Breast epithelium (tissue), 4 donors: ENCODE data around the gene INTS6L. TPM values are rescaled to one million over a fixed set of nuclear protein-coding genes. Genes with fewer than 3 reads are reported as not detected.

Source experiments
- DNase-seq, 2 donors: peaks; one replicate each; pipeline ENCODE4 v3.0.0-alpha.2; 2019; ENCODE audit warnings: low spot score in 2 of 2
- H3K27ac ChIP-seq, 2 donors: fragments of 200-600 bp; sonication (generic) in 1 of 2; one replicate each; pipeline ENCODE4 v1.5.1; 2016 to 2019; ENCODE audit warnings: mild to moderate bottlenecking in 1 of 2
- H3K27me3 ChIP-seq, 2 donors: fragments of 200-600 bp; sonication (generic) in 1 of 2; one replicate each; pipeline versions ENCODE4 v1.5.1 to v1.6.0; 2017 to 2019; ENCODE audit warnings: control low read depth in 1 of 2, mild to moderate bottlenecking in 1 of 2
- H3K36me3 ChIP-seq: fragments of 200-600 bp; one replicate; pipeline ENCODE4 v1.5.1; 2019
- H3K4me1 ChIP-seq, 2 donors: fragments of 200-600 bp; sonication (generic); one replicate each; pipeline ENCODE4 v1.5.1; 2016 to 2019; ENCODE audit warnings: control low read depth in 1 of 2
- H3K4me3 ChIP-seq, 3 donors: fragments of 200-600 bp; sonication (generic); 1 replicate in 2 of 3; 2 replicates in 1 of 3; pipeline ENCODE4 v1.5.1; 2016 to 2019; ENCODE audit warnings: mild to moderate bottlenecking in 3 of 3, moderate library complexity in 2 of 3
- H3K9me3 ChIP-seq, 2 donors: fragments of 200-600 bp; sonication (generic) in 1 of 2; one replicate each; pipeline ENCODE4 v1.5.1; 2016 to 2019; ENCODE audit warnings: control low read depth in 1 of 2
- POLR2A ChIP-seq: fragments of 450-650 bp; IDR thresholded peaks from one replicate; pipeline ENCODE4 v1.6.1; 2016; ENCODE audit warnings: antibody characterized with exemption, mild to moderate bottlenecking, moderate library complexity
- POLR2AphosphoS5 ChIP-seq, 3 donors: sonication (generic); formaldehyde crosslinking; IDR thresholded peaks; one replicate each; pipeline ENCODE4 v1.6.1; 2017; ENCODE audit warnings: antibody characterized with exemption in 3 of 3
- intact Hi-C: fragments of 100-400 bp; cut with DNase I; formaldehyde crosslinking; loops from one replicate; pipeline ENCODE4 v1.15.1; 2023; ENCODE audit warnings: low total_unique reads
- total RNA-seq, 3 donors: library from RNA; depleted of rRNA; stranded (reverse); fragments of >200 nt; gene quantifications; one replicate each; pipeline ENCODE4 v1.1.0, GENCODE V29; 2016
- TF ChIP-seq, protein P1 (sequence below), 3 donors: fragments of 450-650 bp; IDR thresholded peaks; one replicate each; pipeline ENCODE4 v1.5.1; 2016 to 2017; ENCODE audit warnings: antibody characterized with exemption in 3 of 3, mild to moderate bottlenecking in 3 of 3, moderate library complexity in 3 of 3

The INTS6L gene
- total RNA-seq, 3 donors from 2014 or later = 7.7 to 23.4 (median 12.5) TPM

DNA sequence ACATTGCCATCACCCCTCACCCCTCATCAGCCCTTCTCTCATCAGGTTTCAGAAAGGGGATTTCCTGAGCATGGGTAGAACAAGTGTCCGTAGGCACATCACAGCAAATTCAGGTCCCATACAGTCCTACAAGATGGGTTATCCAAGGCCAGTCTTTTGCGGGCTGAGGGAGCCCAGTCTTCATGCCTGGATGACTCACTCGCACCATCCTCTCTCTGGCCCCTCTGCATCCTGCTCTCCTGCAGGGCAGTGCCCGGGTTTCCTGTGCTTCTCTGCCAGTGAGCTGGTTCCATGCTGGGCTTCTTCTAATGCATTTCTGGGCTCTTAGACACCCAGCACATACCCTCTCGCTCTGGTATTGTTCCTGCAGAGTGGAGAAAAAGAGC is 7.3 kb upstream of the INTS6L start:
- intact Hi-C loops = no loop called here
- no peaks in the 10 kb centered on the region for H3K9me3 ChIP-seq
- TF ChIP-seq POLR2A = no peak
- no peak for TF ChIP-seq POLR2AphosphoS5 (IDR thresholded peaks at IDR 0.05)
- TF ChIP-seq, protein P1, sequence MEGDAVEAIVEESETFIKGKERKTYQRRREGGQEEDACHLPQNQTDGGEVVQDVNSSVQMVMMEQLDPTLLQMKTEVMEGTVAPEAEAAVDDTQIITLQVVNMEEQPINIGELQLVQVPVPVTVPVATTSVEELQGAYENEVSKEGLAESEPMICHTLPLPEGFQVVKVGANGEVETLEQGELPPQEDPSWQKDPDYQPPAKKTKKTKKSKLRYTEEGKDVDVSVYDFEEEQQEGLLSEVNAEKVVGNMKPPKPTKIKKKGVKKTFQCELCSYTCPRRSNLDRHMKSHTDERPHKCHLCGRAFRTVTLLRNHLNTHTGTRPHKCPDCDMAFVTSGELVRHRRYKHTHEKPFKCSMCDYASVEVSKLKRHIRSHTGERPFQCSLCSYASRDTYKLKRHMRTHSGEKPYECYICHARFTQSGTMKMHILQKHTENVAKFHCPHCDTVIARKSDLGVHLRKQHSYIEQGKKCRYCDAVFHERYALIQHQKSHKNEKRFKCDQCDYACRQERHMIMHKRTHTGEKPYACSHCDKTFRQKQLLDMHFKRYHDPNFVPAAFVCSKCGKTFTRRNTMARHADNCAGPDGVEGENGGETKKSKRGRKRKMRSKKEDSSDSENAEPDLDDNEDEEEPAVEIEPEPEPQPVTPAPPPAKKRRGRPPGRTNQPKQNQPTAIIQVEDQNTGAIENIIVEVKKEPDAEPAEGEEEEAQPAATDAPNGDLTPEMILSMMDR (IDR thresholded peaks at IDR 0.05) = no peak
- H3K36me3 ChIP-seq = no peaks in the 10 kb centered on the region
- no peak overlapping the region for H3K27ac ChIP-seq
- no peak overlapping the region for H3K4me3 ChIP-seq
- DNase-seq = no peak
- H3K4me1 ChIP-seq = no peaks in the 10 kb centered on the region
- peaks cover 0 to 17% of the 10 kb centered on the region in 2 donors for H3K27me3 ChIP-seq

DNA sequence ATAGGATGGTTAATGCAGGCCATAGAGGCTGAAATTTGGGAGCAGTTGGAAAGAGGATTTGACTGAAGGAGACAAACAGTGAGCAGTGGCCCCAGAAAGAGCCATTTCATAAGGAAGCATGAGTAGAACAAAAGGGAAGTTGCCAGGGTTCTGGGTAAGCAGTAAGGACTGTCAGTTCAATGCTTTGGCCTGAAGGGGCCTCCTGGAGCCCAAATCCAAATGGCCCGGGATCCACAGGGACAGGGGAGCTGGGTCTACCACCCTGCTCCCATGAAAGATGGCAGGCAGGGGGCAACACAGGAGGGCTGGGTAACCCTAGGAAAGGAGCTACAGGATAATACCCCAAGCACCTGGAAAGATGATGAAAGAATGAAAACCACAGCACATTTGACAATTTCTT is 4.1 kb upstream of the INTS6L start:
- Histone ChIP-seq H3K36me3 (no peaks in the 10 kb centered on the region), H3K27ac (no peak overlapping the region), H3K4me3 (no peak overlapping the region), H3K27me3 (peaks cover 0 to 5% of the 10 kb centered on the region in 2 donors), H3K9me3 (no peaks in the 10 kb centered on the region), H3K4me1 (no peaks in the 10 kb centered on the region)
- TF ChIP-seq POLR2A (no peak), POLR2AphosphoS5 (IDR thresholded peaks at IDR 0.05) (no peak)
- TF ChIP-seq, protein P1 (IDR thresholded peaks at IDR 0.05) = no peak
- intact Hi-C loops = no loop called here
- no peak for DNase-seq

DNA sequence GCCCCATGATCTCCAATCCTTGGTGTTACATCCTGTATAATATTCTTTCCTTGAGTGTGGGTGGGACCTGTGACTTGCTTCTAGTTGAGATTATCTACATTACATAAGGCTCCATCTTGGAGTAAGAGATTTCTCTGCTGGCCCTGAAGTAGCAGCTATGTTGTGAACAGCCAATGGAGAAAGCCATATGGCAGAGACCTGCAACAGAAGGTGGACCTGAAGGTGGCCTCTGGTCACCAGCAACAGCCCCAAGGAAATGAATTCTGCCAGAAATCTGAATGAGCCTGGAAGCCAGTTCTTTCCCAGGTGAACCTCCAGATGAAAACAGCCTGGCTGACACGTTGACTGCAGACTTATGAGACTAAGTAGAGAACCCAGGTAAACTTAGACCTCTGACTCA is 2.3 kb upstream of the INTS6L start:
- Histone ChIP-seq H3K4me1 (no peaks in the 10 kb centered on the region), H3K27me3 (peaks cover 0 to 5% of the 10 kb centered on the region in 2 donors), H3K9me3 (no peaks in the 10 kb centered on the region), H3K36me3 (no peaks in the 10 kb centered on the region), H3K4me3 (no peak overlapping the region), H3K27ac (no peak overlapping the region)
- intact Hi-C loops = no loop called here
- no peak for DNase-seq
- TF ChIP-seq POLR2A = no peak
- TF ChIP-seq, protein P1 (IDR thresholded peaks at IDR 0.05) = no peak
- no peak for TF ChIP-seq POLR2AphosphoS5 (IDR thresholded peaks at IDR 0.05)

DNA sequence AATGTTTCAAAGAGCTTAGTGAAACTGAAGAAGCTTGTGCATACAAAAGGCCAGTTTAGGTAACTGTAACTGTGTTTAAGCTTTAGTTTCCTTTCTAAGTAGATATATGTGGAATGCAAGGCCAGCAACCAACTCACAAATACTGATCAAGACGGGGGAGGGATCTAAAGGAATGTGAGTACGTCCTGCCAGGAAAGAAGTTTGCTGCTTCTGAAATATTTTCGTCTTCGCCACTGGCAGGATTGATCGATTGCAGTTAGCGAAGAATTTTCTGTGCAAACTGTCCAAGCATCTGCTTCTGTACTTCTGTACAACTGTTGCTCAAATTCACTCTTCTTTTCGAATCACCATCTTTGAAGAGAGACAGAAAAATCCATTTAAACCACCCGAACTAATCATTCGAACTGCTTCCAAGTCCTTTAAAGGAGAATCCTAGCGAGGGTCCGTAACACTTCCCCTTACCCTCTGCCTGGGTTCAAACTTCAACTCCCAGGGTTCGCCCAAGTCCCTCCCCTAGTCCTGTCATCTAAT is 373 bp upstream of the INTS6L start:
- H3K27ac ChIP-seq = peak overlapping the region; percentile 87 to 97
- no peaks in the 10 kb centered on the region for H3K9me3 ChIP-seq
- H3K36me3 ChIP-seq = no peaks in the 10 kb centered on the region
- H3K27me3 ChIP-seq = peaks cover 0 to under 1% of the 10 kb centered on the region in 2 donors
- DNase-seq = no peak
- intact Hi-C loops = no loop called here
- H3K4me3 ChIP-seq = peak overlapping the region; percentile 61 to 79 (median 72)
- TF ChIP-seq POLR2A (no peak), POLR2AphosphoS5 (IDR thresholded peaks at IDR 0.05) (no peak)
- TF ChIP-seq, protein P1 (IDR thresholded peaks at IDR 0.05) = no peak
- no peaks in the 10 kb centered on the region for H3K4me1 ChIP-seq

DNA sequence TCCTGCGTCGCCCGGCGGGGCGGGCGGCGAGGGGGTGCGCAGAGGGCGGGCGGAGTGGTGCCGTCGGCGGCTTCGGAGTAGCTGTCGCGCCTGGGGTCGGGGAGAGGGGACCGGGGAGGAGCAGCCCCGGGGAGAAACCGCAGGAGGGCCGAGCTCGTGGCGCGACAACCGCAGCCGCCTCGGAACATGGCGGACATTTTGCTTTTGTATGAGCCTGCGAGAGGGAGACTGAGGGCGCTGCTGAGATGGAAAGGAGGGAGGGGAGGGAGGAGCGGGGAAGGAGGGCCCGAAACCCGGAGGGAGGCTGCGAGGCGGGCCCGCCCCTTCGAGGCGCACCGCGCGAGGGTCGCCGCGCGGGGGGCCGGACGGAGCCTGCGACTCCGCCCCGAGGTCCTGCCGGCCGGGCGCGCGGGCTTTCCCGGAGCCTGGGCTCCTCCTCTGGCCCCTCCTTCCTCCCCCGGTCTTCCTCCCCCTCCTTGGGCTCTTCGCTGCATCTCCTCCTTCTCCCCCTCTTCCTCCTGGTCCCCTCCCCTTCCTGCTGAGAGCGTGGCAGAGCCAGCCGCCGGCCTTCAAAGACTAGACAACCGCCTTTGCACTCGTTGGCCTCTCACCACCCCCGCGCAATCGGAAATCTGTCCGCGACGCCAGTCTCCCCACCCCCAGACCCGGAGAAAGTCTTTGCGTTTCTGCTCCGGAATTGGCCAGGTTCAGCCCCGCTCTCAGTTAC is 1.1 kb downstream of the INTS6L start:
- Histone ChIP-seq H3K9me3 (no peaks in the 10 kb centered on the region), H3K4me3 (peak overlapping the region; percentile 61 to 79 (median 72)), H3K27ac (peak overlapping the region; percentile 87 to 97), H3K27me3 (peaks cover 0 to 8% of the 10 kb centered on the region in 2 donors), H3K36me3 (no peaks in the 10 kb centered on the region), H3K4me1 (no peaks in the 10 kb centered on the region)
- peak; percentile 73 to 82 for DNase-seq
- TF ChIP-seq POLR2A (no peak), POLR2AphosphoS5 (IDR thresholded peaks at IDR 0.05) (peak in 1 of 3 donors; percentile 60)
- intact Hi-C loops = no loop called here
